Eye (tissue), 1 donor: ENCODE results near the gene TSSC4.

Source experiments
- DNase-seq: peaks from one replicate; pipeline ENCODE4 v3.0.0-alpha.2; 2015

The TSSC4 gene

GRCh38 chr11:2369896-2370295 is 30.7 kb upstream of the TSSC4 start:
- DNase-seq = no peak

- DNase-seq = no peak
Observed at GRCh38 chr11:2374456-2375201, 25.9 kb upstream of the TSSC4 start.

GRCh38 chr11:2375341-2375853 is 25.2 kb upstream of the TSSC4 start:
- DNase-seq = no peak

DNA sequence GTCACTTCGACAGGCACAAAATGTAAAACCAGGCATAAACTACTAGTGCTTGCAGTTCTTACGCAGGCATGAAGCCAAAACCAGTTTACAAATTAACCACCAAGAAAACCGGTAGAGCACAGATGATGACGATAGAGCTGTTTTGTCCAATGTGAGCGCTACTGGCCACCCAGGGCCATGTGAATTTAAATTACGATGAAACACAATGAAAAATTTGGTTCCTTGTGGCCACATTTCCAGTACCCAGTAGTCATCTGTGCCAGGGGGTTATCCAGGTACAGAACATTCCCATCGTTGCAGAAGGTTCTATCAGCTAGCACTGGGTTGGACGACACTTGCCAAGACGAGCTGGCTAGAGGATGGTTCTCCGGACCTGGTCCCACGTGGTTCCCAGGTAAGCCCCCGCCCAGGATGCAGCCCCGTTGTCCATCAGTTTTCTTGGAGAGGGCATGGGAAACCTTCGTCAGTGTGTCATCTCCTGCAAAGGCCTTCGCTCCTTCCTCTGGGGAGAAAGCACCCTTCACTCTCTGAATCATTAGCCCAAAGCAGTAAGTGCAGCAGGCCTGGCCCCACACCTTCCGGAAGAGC is 24.5 kb upstream of the TSSC4 start:
- no peak for DNase-seq

DNA sequence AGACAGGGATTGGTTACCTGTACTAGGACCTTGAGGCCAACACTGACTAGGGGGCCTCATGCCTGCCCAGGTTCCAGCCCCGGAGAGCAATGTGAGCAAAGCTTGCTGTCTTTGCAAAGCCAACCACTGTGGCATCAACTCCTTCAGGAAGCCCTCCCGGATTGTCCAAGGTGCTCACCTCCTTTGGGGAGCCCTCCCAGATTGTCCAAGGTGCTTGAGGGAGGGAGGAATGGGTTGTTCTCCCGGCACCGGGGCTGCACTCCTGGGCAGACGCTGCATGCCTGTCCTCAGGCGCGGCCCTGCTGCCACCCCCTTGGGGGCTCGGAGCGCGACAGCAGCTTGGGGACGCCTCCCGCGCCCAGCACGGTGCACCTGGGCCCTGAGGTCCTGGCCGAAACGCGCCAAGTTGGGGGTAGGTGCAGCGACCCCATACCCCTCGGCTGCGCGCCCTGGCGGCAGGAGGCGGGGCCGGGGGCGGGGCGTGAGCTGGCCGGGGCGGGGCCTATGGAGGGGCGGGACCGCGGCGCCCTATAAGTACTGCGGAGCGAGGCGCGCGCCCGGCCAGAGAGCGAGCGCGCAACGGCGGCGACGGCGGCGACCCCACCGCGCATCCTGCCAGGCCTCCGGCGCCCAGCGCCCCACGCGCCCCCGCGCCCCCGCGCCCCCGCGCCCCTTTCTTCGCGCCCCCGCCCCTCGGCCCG is 23.6 kb upstream of the TSSC4 start, which contains the start of gene CD81:
CD81 (plus strand) TSS at position 560 of the 701 bp plus-strand sequence. CDS start 240 bp downstream, outside the sequence.
- DNase-seq = peak; percentile 83

GRCh38 chr11:2377511-2378443 is 22.8 kb upstream of the TSSC4 start:
- peak; percentile 86 for DNase-seq

DNA sequence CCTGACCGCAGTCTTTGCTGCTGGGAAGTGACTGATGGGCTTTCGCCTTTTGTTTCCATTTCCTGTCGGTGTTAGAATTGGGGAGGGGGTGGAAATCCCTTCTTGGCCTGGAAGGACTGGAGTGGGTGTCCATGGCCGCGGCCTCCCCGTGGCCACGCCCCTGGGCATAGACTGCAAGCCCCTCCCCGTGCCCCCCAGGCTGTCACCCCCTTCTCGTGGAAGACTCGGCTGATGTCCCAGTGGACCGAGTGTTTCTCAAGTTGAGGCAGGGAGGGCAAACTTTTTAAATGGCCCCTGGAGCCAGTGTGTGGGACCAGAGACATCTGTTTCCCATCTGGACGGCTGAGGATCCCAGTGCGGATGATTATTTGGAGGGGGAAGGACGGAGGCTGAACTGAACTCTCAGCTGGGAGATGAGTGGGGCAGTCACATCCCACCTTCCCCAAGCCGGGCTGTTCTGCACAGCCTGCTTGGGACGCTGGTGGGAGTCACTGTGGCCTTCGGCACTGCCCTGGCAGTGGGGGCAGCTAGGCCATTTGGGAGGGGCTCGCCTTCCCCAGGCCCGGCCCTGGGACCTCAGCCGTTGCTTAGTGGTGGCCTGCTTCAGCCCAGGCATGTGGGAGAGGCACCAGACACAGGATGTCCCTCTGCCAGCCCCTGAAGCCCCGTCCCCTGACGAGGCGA is 21.9 kb upstream of the TSSC4 start:
- DNase-seq = peak; percentile 66

DNA sequence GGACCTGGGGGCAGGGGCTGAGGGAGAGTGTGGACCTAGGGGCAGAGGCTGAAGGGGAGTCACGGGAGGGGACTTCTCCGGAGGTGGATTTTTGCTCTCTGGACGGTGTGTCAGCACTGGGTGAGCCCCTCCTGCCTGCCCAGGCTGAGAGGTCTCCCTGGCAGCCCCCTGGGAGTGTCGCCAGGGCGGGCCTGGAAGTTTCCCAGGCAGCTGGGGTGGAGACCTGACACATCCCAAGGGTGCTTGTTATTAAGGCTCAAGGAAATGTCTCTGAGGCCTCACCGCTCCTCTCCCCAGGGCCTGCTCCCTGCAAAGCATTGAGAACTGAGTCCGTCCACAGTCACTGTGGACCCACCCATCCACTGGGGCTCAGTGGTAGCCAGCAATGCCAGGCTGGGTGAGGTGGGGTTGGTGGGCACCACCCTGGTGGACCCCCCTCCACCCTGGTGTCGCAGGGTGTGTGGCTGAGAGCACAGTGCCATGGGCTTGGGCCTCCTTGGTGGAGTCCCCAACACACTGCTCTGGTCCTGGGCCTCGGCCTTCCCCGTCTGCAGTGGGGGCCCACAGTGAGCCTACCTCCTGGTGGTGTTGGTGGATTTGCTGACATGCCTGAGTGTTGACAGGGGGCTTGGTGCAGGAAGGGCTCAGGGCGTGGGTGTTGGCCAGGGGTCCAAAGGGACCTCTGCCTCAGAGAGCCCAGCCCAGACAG is 20.9 kb upstream of the TSSC4 start:
- no peak for DNase-seq

GRCh38 chr11:2380396-2380795 is 20.2 kb upstream of the TSSC4 start:
- no peak for DNase-seq

GRCh38 chr11:2380807-2381350 is 19.7 kb upstream of the TSSC4 start:
- DNase-seq = no peak

GRCh38 chr11:2381494-2382128 is 18.9 kb upstream of the TSSC4 start:
- DNase-seq = no peak

- DNase-seq = no peak
Observed at GRCh38 chr11:2382129-2382517, 18.4 kb upstream of the TSSC4 start.

- peak; percentile 24 for DNase-seq
Observed at GRCh38 chr11:2382936-2383851, 17.4 kb upstream of the TSSC4 start.

GRCh38 chr11:2383852-2384804 is 16.4 kb upstream of the TSSC4 start:
- no peak for DNase-seq

DNA sequence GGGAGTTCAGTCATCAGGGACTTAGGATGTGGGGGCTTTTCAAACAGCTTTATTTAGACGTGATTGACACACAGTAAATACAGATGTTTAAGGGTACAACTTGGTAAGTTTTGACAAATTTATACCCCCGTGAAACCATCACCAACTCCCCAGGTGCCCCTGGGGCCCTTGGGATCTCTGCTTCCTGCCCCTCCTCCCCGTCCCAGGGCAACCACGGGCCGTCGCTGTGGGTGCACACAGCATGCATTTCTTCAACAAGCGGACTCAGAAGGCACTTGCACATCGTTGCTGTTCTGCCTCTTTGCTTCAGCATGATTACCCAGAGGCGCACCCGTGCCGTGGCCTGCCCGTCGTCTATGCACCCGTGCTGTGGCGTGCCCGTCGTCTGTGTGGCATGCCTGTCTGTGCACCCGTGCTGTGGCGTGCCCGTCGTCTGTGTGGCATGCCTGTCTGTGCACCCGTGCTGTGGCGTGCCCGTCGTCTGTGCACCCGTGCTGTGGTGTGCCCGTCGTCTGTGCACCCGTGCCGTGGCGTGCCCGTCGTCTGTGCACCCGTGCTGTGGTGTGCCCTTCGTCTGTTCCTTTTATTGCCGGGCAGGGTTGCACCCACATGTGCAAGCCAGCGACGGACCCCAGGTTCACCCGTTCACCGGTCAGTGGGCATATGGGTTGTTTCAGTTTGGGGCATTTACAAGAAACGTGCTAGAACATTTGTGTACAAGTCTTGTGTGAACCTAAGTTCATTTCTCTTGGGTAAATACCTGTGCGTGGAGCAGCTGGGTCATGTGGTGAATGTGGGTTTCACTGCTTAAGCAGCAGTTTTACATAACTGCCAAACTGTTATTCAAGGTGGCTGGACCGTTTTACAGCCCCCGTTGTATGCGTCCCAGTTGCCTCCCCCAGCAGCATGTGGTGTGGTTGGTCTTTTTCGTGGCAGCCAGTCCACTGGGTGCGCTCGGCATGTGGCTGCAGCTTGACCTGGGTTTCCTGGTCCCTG is 15.1 kb upstream of the TSSC4 start:
- no peak for DNase-seq

DNA sequence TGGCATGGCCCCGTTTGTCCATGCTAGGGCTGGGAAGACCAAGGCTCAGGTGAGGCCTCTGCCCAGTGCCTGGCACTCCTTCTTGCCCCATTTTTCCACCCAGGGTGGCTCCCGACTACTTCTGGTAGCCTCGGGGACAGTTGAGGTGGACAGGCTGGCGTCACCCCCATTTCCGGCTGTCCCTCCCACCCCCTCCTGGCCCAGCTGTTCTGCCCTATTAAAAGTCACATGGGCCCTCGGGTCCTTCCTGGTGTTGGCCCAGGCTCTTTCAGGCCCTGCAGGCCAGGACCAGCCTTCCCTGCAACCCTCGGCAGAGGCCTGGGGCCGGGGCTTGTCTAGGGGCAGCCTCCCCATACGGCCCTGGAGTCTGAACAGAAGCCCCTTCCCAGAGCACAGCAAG is 14.0 kb upstream of the TSSC4 start:
- no peak for DNase-seq
